Measurements from ENCODE around the gene POLR3A.

Gene POLR3A

GRCh38 chr10:78010278-78010677 lies 19.0 kb downstream of the POLR3A start:
- Mint-ChIP-seq H3K9me3 (no peaks in the 10 kb centered on the region), H3K4me1 (no peaks in the 10 kb centered on the region), H3K27me3 (ENCODE audit: low read depth) (no peaks in the 10 kb centered on the region), H3K36me3 (ENCODE audit: low read depth) (peaks cover 70% of the 10 kb centered on the region), H3K4me3 (no peak overlapping the region), H3K27ac (no peak overlapping the region)
- no peak for TF ChIP-seq CTCF (IDR thresholded peaks at IDR 0.05; ENCODE audit: unreplicated experiment in 3 of 3)

- Mint-ChIP-seq H3K4me3 (no peak overlapping the region), H3K36me3 (ENCODE audit: low read depth) (peaks cover 72% of the 10 kb centered on the region), H3K27ac (no peak overlapping the region), H3K4me1 (no peaks in the 10 kb centered on the region), H3K27me3 (ENCODE audit: low read depth) (no peaks in the 10 kb centered on the region), H3K9me3 (no peaks in the 10 kb centered on the region)
- no peak for TF ChIP-seq CTCF (IDR thresholded peaks at IDR 0.05; ENCODE audit: unreplicated experiment in 3 of 3)
These were observed 19.7 kb downstream of the POLR3A start for GRCh38 chr10:78009662-78010061.

GRCh38 chr10:78007172-78007571 lies 22.1 kb downstream of the POLR3A start:
- Mint-ChIP-seq H3K36me3 (ENCODE audit: low read depth) (peaks cover 78% of the 10 kb centered on the region), H3K4me3 (no peak overlapping the region), H3K4me1 (no peaks in the 10 kb centered on the region), H3K9me3 (no peaks in the 10 kb centered on the region), H3K27me3 (ENCODE audit: low read depth) (no peaks in the 10 kb centered on the region), H3K27ac (no peak overlapping the region)
- no peak for TF ChIP-seq CTCF (IDR thresholded peaks at IDR 0.05; ENCODE audit: unreplicated experiment in 3 of 3)

- no peak overlapping the region for H3K4me3 Mint-ChIP-seq
- H3K27ac Mint-ChIP-seq: no peak overlapping the region
- H3K36me3 Mint-ChIP-seq (ENCODE audit: low read depth): peaks cover 72% of the 10 kb centered on the region
- no peak for TF ChIP-seq CTCF (IDR thresholded peaks at IDR 0.05; ENCODE audit: unreplicated experiment in 3 of 3)
- no peaks in the 10 kb centered on the region for H3K27me3 Mint-ChIP-seq (ENCODE audit: low read depth)
- H3K9me3 Mint-ChIP-seq: no peaks in the 10 kb centered on the region
- no peaks in the 10 kb centered on the region for H3K4me1 Mint-ChIP-seq
These were observed 24.9 kb downstream of the POLR3A start for GRCh38 chr10:78004215-78005026.

- Mint-ChIP-seq H3K27ac (no peak overlapping the region), H3K4me1 (no peaks in the 10 kb centered on the region), H3K9me3 (no peaks in the 10 kb centered on the region), H3K4me3 (no peak overlapping the region), H3K36me3 (ENCODE audit: low read depth) (peaks cover 81% of the 10 kb centered on the region), H3K27me3 (ENCODE audit: low read depth) (no peaks in the 10 kb centered on the region)
- TF ChIP-seq CTCF (IDR thresholded peaks at IDR 0.05; ENCODE audit: unreplicated experiment in 3 of 3): no peak
These were observed 26.6 kb downstream of the POLR3A start for GRCh38 chr10:78002541-78003288.

Measured in nephron (organoid).